Coronary artery (tissue), 2 donors: Measurements from ENCODE around the gene RAP1GAP.

Experiments
- DNase-seq: peaks from one replicate; pipeline ENCODE4 v3.0.0-alpha.2; 2017; ENCODE audit warnings: low spot score
- H3K27ac ChIP-seq, 2 donors: fragments of 200-600 bp; sonication (generic); one replicate each; pipeline ENCODE4 v1.5.1; 2016 to 2019
- H3K4me3 ChIP-seq: fragments of 200-600 bp; sonication (generic); 2 replicates; pipeline ENCODE4 v1.5.1; 2016; ENCODE audit warnings: mild to moderate bottlenecking, moderate library complexity
- TF ChIP-seq, protein P1 (sequence below): fragments of 200-600 bp; sonication (generic); IDR thresholded peaks from one replicate; pipeline ENCODE4 v1.5.1; 2019; ENCODE audit warnings: antibody characterized with exemption

The RAP1GAP gene

DNA sequence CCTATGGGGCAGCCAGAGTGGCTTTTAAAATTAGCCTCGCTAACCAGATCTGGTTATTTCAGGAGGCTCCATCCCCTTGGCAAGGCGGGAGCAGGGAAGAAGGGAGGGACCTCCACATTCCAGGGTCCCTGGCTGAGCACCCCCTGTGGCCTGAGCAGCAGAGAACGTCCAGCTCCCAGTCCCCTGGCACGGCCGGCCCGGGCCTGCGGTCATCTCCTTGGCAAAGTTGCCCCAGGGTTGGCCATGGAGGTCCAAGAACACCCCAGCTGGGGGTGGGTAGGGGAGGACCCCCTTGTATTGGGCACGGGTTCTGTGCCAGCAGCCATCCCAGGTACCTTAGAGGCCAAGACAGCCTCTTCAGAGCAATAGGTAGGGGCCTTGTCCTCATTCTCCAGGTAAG, 75.9 kb downstream of the RAP1GAP start:
- H3K27ac ChIP-seq: no peak overlapping the region
- H3K4me3 ChIP-seq: no peak overlapping the region
- TF ChIP-seq, protein P1, sequence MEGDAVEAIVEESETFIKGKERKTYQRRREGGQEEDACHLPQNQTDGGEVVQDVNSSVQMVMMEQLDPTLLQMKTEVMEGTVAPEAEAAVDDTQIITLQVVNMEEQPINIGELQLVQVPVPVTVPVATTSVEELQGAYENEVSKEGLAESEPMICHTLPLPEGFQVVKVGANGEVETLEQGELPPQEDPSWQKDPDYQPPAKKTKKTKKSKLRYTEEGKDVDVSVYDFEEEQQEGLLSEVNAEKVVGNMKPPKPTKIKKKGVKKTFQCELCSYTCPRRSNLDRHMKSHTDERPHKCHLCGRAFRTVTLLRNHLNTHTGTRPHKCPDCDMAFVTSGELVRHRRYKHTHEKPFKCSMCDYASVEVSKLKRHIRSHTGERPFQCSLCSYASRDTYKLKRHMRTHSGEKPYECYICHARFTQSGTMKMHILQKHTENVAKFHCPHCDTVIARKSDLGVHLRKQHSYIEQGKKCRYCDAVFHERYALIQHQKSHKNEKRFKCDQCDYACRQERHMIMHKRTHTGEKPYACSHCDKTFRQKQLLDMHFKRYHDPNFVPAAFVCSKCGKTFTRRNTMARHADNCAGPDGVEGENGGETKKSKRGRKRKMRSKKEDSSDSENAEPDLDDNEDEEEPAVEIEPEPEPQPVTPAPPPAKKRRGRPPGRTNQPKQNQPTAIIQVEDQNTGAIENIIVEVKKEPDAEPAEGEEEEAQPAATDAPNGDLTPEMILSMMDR: no peak
- no peak for DNase-seq

DNA sequence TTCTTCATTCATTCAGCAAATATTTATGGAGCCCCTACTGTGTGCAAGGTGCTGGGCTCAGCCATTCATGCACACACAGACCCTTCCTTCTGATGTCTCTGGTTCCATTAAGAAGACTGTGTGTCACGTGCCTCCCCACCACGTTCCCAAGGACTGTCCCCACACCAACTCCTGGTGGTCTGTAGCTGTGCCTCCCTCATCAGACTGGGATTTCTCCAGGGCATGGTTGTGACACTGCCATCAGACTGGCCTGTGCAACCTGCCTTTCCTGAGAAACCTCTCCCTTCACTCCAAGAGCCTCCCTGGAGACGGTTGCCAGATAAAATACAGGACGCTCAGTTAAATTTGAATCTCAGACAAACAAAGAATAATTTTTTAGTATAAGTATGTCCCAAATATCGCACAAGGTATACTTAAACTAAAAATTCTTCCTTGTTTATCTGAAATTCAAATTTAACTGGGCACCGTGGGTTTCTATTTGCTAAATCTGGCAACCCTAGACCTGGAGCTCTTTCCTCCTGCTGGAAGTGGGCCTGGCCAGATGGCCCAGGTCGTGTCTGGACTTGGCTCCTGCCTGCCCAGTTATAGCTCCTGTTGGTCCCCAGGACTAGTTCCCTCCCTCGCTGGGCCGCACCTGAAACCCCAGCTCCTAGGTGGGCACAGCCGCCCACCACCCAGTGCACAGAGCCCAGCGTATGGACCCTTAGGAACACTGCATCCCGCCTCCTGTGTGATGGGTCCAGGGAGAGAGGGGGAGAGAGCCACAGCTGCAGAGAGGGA, 76.9 kb downstream of the RAP1GAP start:
- Histone ChIP-seq H3K27ac (no peak overlapping the region), H3K4me3 (no peak overlapping the region)
- TF ChIP-seq, protein P1: no peak
- no peak for DNase-seq

DNA sequence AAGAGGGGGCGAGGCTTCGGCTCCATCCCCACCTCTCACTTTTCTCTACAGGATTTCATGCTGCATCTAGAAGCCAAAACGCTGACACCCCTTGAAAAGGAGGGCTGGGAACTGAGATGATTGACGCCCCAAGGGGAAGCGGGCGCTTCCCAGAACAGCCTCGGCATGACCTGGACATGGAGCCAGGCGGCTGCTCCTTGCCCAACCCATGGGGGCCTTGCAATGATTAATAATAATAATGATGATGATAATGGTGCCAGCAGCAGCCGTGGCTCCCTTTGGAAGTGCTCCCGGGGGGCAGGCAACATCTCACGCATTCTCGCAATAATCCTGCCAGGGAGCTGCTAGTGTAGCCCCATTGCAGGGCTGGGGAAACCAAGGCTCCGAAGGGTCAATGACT, 78.2 kb downstream of the RAP1GAP start:
- Histone ChIP-seq H3K27ac (no peak overlapping the region), H3K4me3 (no peak overlapping the region)
- TF ChIP-seq, protein P1: no peak
- DNase-seq: no peak

DNA sequence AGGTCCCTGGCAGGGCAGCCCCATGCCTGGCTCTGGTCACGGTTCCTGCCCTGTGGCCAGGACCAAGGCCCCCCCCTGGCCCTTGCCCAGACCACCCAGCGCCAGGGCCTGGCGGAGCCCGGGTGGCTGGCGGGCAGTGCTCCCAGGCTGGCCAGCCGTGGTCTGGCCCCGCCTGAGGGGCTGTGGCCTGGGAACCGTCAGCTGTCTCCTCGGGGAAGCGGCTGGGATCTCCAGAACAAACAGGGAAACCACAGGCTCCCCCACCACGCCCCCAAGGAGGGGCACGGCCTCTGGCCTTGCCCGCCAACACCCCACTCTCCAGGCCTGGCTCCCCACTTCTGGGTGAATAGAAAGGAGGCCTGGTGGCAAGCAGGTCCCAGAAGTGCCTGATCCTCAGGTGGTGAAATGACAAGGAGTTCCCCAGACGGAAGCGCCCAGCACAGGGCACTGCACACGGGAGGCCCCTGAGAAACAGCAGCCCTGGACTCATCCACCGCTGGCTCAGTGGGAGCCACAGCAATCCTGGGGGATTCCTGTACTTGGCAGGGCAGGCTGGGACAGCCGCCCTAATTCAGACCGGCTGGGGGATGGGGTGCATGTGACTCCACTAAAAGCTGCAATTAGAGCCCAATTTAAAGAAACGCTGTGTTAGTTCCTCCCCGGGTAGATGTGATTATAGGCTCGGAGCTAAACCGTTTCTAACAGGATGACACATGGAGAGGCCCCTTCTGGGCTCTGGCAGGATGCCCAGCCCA, 78.9 kb downstream of the RAP1GAP start:
- H3K27ac ChIP-seq: no peak overlapping the region
- no peak for DNase-seq
- no peak overlapping the region for H3K4me3 ChIP-seq
- TF ChIP-seq, protein P1: no peak

DNA sequence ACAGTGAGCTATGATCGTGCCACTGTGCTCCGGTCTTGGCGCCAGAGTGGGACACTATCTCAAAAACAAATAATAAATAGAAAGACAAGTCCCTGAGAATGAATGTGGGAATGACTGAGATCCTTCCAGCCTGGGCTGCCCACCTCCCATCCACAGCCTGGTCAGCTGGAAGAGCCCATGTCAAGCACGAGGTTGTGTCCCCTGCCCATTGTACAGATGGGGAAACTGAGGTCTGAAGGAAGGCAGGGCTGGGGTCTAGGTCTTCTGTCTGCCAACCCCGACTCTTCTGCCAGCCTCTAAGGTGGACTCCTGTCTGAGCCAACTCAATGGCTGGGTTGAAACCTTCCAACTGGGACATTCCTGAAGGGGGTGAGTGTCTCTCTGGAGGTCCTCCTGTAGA, 79.5 kb downstream of the RAP1GAP start:
- Histone ChIP-seq H3K27ac (no peak overlapping the region), H3K4me3 (no peak overlapping the region)
- no peak for DNase-seq
- TF ChIP-seq, protein P1: no peak

DNA sequence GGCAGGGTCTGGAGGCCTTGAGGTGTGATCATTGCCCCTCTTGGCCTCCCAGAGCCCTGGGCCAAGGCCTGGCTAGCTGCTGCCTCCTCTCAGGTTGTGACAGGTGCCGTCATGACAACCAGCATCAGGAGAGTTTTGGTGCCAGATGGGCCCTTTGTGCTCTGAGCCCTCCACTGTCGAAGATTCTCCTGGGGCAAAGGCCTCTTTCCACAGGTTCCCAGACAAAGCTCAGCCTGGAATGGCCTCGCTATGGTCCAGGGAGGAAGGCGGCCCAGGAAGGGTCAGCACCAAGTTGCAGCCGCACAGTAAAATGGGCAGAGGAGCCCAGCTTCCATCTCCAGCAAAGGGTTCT, 81.6 kb downstream of the RAP1GAP start:
- DNase-seq: no peak

More for the DNA sequence above, 81.6 kb downstream of the RAP1GAP start:
- Histone ChIP-seq H3K4me3 (no peak overlapping the region), H3K27ac (no peak overlapping the region)
- TF ChIP-seq, protein P1: no peak
